ENCODE results near the gene DDX43.

DNA sequence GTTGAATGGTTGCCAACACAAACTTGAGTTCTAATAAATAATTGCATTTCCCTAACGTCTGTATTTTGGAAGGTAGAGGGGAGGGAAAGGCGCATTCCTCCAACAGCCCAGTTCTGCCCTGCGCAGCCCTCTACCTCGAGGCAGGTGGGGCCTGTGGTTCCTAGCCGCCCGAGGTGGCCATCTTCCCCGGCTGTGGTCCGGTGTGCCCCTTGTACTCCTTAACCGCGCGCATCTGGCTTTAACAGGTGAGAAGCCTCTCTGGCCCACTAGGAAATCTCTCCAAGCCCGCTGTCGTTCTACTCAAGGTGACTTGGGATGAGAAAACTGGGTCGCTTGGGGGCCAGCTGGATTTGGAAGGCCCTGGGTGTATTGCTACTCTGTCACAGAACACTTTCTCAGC, 30.5 kb upstream of the DDX43 start:
- TF ChIP-seq, protein P1, sequence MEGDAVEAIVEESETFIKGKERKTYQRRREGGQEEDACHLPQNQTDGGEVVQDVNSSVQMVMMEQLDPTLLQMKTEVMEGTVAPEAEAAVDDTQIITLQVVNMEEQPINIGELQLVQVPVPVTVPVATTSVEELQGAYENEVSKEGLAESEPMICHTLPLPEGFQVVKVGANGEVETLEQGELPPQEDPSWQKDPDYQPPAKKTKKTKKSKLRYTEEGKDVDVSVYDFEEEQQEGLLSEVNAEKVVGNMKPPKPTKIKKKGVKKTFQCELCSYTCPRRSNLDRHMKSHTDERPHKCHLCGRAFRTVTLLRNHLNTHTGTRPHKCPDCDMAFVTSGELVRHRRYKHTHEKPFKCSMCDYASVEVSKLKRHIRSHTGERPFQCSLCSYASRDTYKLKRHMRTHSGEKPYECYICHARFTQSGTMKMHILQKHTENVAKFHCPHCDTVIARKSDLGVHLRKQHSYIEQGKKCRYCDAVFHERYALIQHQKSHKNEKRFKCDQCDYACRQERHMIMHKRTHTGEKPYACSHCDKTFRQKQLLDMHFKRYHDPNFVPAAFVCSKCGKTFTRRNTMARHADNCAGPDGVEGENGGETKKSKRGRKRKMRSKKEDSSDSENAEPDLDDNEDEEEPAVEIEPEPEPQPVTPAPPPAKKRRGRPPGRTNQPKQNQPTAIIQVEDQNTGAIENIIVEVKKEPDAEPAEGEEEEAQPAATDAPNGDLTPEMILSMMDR (IDR thresholded peaks at IDR 0.05; ENCODE audit: low read length): no peak
- no peak for TF ChIP-seq EZH2 (optimal IDR thresholded peaks at IDR 0.05; ENCODE audit: low read depth, low read length)
